Right forelimb (tissue), 1 donor: ENCODE measurements around the gene FAM200C.

Source experiments
- DNase-seq: peaks from one replicate; pipeline ENCODE4 v3.0.0-alpha.2; 2018

Gene FAM200C

GRCh38 chr5:160419458-160420330 lies 19.8 kb upstream of the FAM200C start:
- no peak for DNase-seq

GRCh38 chr5:160418561-160419457 lies 19.0 kb upstream of the FAM200C start, which contains the start of gene SLU7:
Gene SLU7, minus strand, starts transcription at chr5:160419081. Its CDS starts 3,787 bp downstream, at chr5:160415294.
- DNase-seq, result peak; percentile 97

- no peak for DNase-seq
Observed at GRCh38 chr5:160398806-160399205, 1.0 kb downstream of the FAM200C start.

- DNase-seq, result no peak
Observed at GRCh38 chr5:160397492-160397891, 2.4 kb downstream of the FAM200C start.

GRCh38 chr5:160395111-160395510 lies 4.7 kb downstream of the FAM200C start:
- DNase-seq, result no peak

GRCh38 chr5:160390787-160391696 lies 8.8 kb downstream of the FAM200C start:
- no peak for DNase-seq

GRCh38 chr5:160387445-160387844 lies 12.4 kb downstream of the FAM200C start:
- DNase-seq, result no peak

GRCh38 chr5:160385496-160385895 lies 14.4 kb downstream of the FAM200C start:
- DNase-seq, result no peak

GRCh38 chr5:160384681-160385080 lies 15.2 kb downstream of the FAM200C start:
- no peak for DNase-seq

GRCh38 chr5:160382346-160382745 lies 17.5 kb downstream of the FAM200C start:
- no peak for DNase-seq

- no peak for DNase-seq
Observed at GRCh38 chr5:160380041-160380440, 19.8 kb downstream of the FAM200C start.

GRCh38 chr5:160379511-160379910 lies 20.3 kb downstream of the FAM200C start:
- DNase-seq, result no peak

GRCh38 chr5:160378330-160378729 lies 21.5 kb downstream of the FAM200C start:
- DNase-seq, result no peak

- no peak for DNase-seq
Observed at GRCh38 chr5:160377651-160378050, 22.2 kb downstream of the FAM200C start.

GRCh38 chr5:160376416-160376815 lies 23.4 kb downstream of the FAM200C start:
- DNase-seq, result no peak

- DNase-seq, result no peak
Observed at GRCh38 chr5:160375701-160376100, 24.2 kb downstream of the FAM200C start.

GRCh38 chr5:160375166-160375565 lies 24.7 kb downstream of the FAM200C start:
- DNase-seq, result no peak

GRCh38 chr5:160371294-160371693 lies 28.6 kb downstream of the FAM200C start:
- DNase-seq, result no peak

GRCh38 chr5:160370713-160371034 lies 29.2 kb downstream of the FAM200C start:
- DNase-seq, result no peak

GRCh38 chr5:160369990-160370712 lies 29.7 kb downstream of the FAM200C start, which contains the start of gene C1QTNF2:
Gene C1QTNF2, minus strand, starts transcription at chr5:160370626. Its CDS starts 15,615 bp downstream, at chr5:160355011.
- DNase-seq, result peak; percentile 88

- DNase-seq, result peak; percentile 46
Observed at GRCh38 chr5:160367885-160368284, 32.0 kb downstream of the FAM200C start.

- DNase-seq, result no peak
Observed at GRCh38 chr5:160367261-160367660, 32.6 kb downstream of the FAM200C start.
